Fibroblast of gingiva (primary cell): Measurements from ENCODE around the gene FYB2.

Source experiments
- DNase-seq: peaks from one replicate; pipeline ENCODE4 v3.0.0-alpha.2; 2011; ENCODE audit warnings: low read depth

FYB2 gene, protein sequence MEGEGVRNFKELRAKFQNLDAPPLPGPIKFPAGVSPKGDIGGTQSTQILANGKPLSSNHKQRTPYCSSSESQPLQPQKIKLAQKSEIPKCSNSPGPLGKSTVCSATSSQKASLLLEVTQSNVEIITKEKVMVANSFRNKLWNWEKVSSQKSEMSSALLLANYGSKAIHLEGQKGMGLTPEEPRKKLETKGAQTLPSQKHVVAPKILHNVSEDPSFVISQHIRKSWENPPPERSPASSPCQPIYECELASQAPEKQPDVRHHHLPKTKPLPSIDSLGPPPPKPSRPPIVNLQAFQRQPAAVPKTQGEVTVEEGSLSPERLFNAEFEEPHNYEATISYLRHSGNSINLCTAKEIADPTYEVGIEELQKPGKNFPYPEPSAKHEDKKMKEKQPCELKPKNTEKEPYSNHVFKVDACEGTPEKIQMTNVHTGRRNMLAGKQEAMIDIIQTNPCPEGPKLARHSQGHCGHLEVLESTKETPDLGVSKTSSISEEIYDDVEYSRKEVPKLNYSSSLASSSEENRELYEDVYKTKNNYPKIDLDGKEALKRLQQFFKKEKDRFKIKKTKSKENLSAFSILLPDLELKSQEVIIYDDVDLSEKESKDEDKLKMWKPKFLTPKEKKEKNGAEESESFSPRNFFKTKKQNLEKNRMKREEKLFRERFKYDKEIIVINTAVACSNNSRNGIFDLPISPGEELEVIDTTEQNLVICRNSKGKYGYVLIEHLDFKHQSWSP

DNA sequence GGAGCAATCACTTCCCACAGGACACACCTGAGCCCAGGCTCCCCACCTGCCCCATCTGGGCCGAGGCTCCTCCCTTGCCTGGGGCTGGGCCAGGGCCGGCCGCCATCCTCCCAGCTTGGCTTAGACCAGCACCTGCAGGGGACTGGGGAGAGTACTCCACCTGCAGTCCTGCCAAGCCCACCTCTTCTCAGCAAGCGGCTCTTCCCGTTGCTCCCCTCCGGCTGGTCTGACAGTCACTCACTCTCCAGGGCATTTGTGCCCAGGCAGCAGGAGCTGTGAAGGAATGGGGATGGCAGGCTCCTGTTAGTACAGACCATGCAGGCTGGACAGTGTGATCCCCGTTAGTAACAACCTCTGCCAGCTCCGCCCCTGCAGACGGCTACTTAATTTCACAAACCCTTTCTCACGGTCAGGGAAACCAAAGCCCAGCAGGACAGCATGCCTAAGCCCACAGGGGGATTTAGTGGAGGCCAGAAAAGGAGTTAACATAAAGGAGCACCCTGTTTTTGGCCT lies at the start of gene FYB2:
Gene FYB2, minus strand, starts transcription at position 18 of the 513 bp plus-strand sequence. CDS start 114 bp downstream, outside the sequence.
- DNase-seq, result no peak

DNA sequence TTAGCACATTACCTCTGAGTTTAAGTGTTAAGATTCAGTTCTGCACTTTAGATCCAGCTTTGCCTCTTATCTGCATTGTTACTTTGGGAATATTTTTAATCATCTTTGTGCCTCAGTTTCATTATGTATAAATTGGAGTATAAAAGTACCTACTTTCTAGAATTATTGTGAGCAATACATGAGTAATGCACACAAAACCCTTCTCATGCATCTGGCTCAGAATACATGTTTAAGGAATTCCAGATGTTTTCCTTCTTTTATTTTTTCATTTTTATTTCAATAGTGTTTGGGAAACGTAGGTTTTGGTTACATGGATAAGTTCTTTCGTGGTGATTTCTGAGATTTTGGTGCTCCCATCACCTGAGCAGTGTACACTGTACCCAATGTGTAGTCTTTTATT lies 49.6 kb upstream of the FYB2 start:
- peak; percentile 31 for DNase-seq

DNA sequence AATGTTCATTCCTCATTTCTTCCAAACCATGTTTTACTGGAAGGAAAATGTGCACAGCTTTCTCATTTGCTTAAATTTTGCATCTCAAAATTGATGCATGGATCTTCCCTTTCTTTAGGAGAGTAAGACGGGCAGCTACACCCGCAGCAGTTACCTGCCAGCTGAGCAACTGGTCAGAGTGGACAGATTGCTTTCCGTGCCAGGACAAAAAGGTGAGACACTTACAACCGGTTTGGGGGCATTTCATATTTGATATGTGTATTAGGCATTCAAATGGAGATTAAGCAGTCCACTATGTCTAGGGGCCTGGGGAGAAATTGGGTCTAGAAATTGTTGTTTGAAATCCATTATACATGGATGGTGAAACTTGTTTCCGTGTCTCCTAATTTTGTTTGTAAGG lies 48.3 kb upstream of the FYB2 start:
- DNase-seq, result no peak

DNA sequence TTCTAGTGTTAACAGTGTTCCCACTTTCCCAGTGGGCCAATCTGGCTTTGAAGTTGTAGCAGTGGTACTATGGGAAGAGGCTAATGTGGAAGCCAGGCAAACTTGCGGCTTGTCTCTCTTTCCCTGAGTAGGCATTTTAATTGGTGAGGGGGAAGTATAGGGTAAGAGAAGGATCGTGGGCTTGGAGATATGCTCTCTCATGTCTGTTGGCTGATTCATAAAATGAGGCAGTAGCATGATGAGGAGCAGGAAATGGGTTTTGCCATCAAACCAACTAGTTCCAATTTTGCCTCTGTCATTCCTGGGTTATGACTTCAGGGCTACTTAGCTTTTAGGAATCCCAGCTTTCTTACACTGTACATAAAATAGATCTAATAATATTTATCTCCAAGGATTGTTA lies 47.5 kb upstream of the FYB2 start:
- DNase-seq, result peak; percentile 59

DNA sequence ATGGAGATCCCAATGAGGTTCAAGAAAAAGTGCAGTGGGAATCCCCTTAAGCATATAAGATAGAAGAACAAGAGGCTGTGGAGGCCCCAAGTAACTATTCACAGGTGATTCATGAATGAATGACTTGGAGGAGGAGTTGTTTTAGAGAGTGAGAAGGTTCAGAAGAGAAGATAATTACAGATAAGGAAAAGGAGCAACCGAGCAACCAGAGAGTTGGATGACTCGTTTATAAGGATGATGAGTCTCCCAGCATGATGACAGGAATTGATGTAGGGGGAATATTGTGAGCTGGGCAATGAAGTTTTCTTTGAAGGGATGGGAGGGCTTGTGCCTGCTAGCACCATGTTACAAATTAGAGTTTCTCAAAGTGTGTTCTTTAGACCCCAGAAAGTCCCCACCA lies 45.2 kb upstream of the FYB2 start:
- no peak for DNase-seq

DNA sequence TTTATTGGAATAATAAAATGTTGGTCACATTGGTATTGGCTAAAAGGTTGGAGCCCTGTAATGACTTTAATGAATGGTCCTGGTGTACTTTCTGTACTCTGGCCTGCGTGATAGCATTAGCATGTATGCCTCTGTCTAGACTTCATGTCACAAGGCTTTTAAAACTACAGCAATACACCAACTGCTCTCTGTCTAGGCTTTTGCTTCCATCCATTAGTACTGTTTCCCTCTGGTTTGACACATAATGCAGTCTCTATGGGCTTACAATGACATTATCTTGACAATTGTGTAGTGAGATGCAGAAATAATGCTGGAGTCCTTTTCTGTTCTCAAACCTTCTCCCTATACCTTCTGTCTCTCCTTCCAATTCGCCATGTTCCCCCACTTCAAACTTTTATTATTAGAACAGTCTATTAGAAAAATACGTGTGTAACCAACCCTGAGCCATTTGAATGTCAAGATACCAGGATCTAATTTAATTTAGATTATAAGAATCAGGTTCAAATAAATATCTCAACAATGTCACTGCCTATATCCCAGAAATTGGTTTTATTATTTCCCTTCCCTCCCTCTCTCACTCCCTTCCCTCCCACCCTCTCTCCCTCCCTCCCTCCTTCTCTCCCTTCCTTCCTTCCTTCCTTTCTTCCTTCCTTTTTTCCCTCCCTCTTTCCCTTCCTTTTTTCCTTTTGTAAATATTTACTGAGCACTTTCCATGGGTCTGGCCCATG lies 44.2 kb upstream of the FYB2 start:
- no peak for DNase-seq

DNA sequence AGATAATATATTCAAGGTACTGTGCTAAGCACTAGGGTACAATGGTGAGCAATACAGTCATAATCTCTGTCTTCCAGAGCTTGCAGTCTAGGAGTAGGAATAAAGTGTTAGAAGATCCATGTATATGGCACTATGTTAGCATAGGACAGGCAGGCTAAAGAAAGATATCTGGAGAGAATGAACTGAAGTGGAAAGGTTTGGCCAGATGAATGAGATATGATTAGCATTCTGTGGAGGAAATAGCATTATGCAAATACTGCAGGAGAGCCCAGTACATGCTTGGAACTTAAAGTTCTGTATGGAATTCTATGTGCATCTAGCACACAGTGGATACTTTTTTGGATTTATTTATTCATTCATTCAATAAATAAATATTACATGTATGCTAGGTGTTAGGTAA lies 40.1 kb upstream of the FYB2 start:
- DNase-seq, result no peak

DNA sequence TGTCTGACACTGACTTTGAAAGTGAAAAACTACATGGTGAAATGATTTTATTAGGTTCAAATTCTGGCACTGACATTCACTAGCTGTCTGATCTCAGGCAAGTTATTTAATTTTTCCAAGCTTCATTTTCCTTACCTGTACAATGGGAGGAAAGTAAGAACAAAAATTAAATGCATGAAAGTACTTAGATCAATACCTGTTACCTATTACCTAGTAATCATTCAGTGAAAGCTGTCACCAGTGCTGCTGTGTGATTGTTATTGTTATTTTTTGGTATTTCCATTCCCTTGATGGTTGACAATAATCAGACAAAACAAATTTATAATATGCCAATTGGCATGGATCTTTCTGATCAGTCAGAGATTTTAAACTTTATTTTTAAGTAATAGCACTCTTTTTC lies 37.0 kb upstream of the FYB2 start:
- no peak for DNase-seq

DNA sequence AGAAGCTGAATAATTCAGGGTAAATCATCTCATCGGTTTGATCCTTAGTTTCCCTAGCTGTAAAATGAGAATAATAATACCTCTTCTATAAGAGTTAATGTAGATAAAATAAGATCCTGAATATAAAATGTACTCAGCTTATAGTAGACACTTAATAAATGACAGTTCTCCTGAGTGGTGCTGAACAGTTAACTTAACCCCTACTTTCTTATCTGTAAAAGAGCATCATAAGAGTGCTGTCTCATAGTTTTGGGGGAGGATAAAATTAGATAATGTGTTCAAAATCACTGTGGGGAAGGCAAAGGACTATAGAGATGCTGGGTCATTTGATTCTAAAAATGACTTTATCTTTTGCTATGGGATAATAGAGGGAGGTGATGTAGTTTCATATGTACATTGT lies 36.0 kb upstream of the FYB2 start:
- no peak for DNase-seq

DNA sequence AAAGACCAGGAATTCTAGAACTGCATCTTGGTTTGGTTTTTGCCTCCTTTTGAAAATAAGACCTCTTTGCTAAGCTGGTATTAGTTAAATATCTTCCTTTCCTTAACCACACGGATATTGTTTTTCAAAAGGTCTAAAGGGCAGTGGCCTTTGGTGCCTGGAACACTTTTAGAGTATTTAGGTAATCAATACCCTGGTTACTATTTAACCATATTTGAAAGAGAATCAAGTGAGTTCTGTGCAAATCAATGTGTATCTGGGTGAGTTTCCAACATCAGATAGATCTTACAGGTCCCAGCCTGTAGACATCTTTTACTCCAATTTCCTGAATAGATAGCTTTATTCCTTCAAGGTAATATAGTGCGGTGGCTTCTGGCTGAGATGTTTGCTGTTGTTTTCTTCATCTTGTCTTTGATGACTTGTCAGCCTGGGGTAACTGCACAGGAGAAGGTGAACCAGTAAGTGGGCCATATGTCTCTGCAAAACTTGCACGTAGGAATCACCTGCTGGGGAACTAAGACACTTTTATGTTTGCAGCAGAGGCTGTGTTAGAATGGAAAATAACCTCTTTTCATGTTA lies 35.4 kb upstream of the FYB2 start, which contains the start of gene C8A:
Gene C8A, plus strand, starts transcription at position 277 of the 579 bp plus-strand sequence. Its CDS starts 105 bp downstream, at position 382.
- DNase-seq, result no peak

DNA sequence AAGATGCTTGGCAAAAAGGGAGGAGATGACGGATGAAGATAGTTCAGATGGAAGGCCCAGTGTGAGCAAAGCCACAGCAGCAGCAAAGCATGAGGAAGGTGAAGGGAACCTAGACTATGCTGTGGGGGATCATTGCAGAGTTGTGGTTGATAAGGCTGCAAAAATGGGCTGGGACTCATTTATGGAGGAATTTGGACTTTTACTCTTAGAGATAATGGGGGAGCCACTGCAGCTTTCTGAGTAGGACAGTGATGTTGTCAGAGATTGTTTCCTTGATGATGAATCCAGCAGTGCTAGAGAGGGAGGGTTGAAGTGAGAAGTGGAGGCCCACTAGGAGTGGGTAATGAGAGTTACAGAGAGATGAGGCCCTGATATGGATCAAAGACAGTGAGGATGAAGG lies 33.3 kb upstream of the FYB2 start:
- no peak for DNase-seq

DNA sequence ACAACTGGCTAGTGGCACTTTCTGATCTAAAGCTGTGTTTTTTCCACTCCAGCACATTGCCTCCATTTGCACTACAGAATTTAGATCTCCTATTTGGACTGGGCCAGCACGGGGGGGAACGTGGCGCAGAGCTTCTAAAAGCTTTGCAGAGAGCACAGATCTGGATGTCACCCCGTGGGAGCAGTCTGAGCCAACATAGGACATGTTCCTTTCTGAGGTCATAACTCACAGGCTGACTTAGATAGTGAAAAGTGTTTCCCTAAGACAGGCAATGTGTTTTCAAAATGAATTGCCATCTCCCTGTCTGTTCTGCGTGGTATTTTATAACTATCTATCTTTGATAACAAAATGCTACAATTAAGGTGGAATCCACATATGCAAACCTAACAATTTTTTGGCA lies 31.7 kb upstream of the FYB2 start:
- DNase-seq, result no peak

DNA sequence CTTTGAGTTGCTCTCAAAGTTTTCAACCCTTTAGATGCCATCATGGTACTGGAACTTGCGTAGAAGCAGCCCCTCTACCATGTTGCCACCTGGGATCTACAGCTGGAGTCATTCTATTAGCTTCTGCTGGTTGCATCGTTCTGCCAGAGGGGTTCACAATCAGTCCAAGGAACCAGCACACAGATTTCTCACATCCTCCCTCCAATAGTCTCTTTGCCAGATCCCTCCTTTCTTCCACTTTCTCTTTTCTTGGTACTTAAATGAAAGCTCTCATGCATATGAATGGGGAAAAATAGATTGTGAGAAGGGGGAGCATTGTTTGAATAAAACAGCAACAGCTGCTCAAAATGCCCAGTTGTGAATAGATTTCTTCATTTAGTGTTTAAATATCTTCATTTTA lies 31.2 kb upstream of the FYB2 start:
- no peak for DNase-seq

DNA sequence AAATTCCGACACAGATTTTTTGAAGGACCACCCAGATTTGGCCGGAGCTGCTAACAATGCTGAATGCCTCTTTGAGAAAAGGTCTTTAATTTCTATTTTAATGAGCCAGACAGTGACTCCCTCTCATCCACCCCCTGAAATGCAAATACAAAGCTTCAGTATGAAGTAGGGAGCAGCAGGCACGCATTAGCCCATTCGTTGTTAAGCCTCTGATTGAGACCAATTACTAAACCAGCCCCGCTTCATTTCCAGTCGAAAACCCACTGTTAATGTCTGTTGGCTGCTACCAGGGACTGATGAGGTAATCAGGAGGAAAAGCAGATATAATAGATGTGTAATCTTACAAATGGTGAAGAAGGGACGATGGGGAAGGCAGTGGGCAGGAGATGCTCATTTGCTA lies 30.5 kb upstream of the FYB2 start:
- DNase-seq, result no peak

DNA sequence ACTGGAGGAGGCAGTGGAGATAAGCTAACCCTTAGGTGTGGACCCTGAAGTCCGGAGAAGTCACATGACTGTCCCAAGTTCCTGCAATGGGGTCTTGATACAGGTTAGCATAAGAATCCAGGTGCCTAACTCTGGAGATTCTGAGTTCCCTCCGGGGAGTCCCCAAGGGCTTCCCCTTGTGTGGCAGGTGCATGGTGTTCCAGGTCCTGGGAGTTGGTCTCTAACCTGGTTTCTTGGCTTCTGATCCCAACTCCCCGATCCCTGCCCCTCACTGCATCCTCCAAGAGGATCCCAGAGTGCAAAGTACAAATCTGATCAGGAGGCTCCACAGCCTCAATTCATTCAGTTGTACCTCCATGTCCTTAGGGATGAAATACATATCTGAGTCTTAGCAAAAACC lies 26.1 kb upstream of the FYB2 start:
- DNase-seq, result no peak

DNA sequence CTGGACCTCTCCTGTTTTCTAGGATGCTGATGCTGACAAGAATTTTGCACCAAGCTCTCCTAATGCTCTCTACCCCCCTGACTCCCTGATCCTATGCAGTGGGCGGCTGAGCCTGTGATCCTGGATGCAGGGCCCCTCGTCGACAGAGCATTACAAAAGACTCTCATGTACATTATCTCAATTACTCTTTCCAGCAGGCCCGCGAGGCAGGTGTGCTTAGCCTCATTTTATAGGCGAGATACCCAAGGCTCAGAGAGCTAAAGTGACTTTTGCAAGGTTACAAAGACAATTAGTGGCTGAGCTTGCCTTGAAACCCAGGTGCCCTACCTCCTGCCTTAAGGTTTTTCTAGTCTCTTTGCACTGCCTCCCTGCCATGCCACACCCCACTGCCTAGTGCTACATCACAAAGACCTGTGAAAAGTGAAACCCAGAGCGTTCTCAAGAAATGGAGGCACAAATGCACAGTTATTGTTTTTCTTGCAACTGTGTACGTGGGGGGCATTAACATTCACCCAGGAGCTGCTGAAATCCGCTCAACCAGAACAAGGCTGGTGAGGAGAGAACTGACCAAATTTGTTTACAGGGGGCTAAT lies 25.4 kb upstream of the FYB2 start:
- DNase-seq, result no peak

DNA sequence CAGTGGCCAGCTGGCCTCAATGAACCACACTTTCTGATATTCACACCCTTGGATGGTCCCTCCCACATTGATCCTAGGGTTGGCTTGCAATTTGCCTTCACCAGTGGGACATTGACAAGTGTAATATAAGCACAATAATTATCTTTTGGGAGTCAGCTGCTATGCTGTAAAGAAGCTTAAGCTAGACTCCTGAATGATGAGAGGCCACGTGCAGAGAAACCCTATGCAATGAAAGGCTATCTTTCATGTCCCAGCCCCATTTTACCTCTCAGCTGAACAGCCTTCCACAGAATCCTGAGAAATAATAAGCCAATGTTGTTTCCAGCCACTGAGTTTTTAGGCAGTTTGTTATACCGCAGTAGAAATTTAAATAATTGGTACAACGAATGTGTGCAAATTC lies 24.3 kb upstream of the FYB2 start:
- DNase-seq, result no peak

DNA sequence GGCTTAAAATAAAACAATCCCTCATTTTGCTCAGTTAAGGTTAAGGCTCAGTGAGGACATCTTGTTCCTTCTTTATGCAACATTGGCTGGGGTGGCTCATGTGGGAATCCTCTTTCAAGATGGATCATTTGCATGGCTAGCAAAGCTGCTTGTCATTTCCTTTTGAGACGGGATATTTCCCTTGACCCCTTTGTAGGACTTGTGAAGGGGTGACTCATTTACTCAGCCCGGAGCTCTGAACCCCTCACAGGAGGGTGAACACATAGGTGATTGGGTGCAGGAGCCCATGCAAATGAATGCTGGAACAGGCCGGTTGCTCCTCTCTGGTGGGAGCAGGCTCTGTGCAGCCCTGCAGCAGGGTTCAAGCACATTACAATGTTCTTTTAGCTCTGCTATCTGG lies 19.6 kb upstream of the FYB2 start:
- peak; percentile 32 for DNase-seq

DNA sequence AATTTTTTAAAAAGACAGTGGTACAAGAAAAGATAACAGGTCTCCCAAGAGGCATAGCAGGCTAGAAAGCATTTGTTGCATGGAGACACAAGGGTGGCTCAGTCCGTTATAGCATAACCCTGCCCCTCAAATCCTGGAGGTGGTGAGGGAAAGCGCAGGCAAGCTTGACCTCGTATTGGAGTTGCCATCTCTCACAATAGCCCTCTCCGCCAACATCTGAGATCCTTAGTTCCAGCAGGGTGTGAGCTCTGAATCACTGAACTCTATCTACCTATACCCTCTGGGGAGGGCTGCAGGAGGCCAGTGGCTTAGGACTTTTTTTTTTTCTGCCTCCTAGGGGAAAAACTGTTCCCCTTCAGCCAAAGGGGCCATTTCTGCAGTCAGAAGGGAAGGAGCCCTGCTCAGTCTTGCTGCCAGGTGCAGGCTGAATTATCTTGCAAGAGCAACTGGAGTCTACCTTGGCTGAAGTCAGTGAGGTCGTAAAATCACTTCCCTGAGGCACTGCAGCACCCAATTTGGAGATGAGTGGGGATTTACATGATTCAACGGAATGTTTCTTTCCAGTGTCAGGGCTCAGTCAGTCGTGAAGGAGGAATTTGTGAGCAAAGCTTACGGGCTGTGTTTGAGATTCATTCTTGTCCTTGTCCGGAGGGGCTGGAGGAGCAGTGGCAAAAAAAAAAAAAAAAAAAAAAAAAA lies 18.2 kb upstream of the FYB2 start:
- DNase-seq, result no peak

DNA sequence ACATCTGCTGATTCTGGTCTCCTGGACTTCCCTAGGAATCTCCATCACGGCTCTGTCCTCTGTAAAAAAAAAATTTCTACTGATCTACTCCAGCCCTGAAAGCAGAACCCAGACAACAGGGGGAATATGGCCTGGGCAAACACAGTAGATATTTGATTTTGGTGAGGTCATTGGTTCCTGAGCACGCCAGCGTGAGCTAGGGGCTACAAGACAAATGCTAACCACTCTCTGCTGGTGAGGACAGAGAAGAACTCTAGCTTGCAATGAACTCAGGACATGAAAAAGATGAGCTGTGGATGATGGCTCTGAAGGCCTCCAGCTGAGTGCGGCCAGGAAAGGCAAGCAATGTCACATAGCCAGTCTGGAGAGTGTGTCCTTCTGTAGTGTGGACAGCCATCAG lies 17.2 kb upstream of the FYB2 start:
- DNase-seq, result no peak

DNA sequence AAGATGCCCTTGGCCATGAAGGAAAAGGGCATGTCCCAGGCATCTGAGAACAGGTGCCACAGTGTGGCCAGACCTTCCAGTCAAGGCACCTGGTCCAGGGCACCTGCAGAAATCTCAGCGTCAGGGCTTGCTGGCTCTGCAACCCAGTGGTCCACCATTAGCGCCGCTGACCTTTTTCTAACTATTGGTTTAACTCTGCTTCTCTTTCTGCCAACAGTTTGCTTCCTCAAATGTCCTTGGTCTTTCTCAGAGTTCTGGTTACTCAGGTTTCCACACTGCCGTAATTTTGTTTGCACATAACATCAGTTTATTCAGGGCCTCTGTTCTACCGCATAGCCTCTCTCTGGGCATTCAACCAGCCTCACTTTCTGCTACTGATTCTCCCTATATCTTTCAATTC lies 16.5 kb upstream of the FYB2 start:
- no peak for DNase-seq
